ENCODE measurements around the gene BLOC1S1. TPM values are rescaled to one million over a fixed set of nuclear protein-coding genes. Genes with fewer than 3 reads are reported as not detected.

BLOC1S1 gene
- total RNA-seq, 1 experiment from 2014 or later: 85.5 TPM

GRCh38 chr12:55698965-55699364 is 16.9 kb upstream of the BLOC1S1 start (continued):
- no peak for TF ChIP-seq EZH2phosphoT487 (IDR thresholded peaks at IDR 0.05; ENCODE audit: borderline replicate concordance)
- no peak for TF ChIP-seq SRF (IDR thresholded peaks at IDR 0.05; ENCODE audit: low read depth)

GRCh38 chr12:55699471-55700055 is 16.3 kb upstream of the BLOC1S1 start:
- H3K9me3 ChIP-seq (ENCODE audit: control insufficient read depth in 1 of 2, insufficient read depth in 1 of 2, low read depth in 1 of 2, low read length in 2 of 2): no peaks in the 10 kb centered on the region
- no peaks in the 10 kb centered on the region for H3K27me3 ChIP-seq (ENCODE audit: insufficient read depth, low read length)
- no peak overlapping the region for H3K27ac ChIP-seq (ENCODE audit: low read depth, low read length)
- RAD21 ChIA-PET (ENCODE audit: low non-redundant PET in 1 of 2, low total read pairs in 2 of 2, uncharacterized antibody in 2 of 2, unreplicated experiment in 2 of 2): no interaction called here
- DNase-seq (ENCODE audit: low read depth, low spot score): no peak
- no TSS peak for BruUV-seq (replicated peaks)
- no peak overlapping the region for H3K4me3 ChIP-seq (replicated peaks in 1 of 2; ENCODE audit: low read depth in 1 of 2, low read length in 2 of 2)
- no peak overlapping the region for H2AFZ ChIP-seq (ENCODE audit: low read depth, low read length, poor library complexity, severe bottlenecking)
- POLR2A ChIA-PET: no interaction called here
- CTCF ChIA-PET: interaction anchor here (1.2 kb wide), 1 partner anchor 37 kb away, joined by 3 read pairs; no protein-coding TSS in a partner anchor
- no peaks in the 10 kb centered on the region for H4K20me1 ChIP-seq (ENCODE audit: insufficient read depth)
- H3K4me1 ChIP-seq (ENCODE audit: control insufficient read depth in 1 of 2, insufficient read depth in 2 of 2, low read length in 2 of 2): peaks cover 0 to 4% of the 10 kb centered on the region in 2 experiments; a peak in 1 of 4 replicates
- ATAC-seq: no peak
- H3K4me2 ChIP-seq (ENCODE audit: low read length): no peak overlapping the region
- H3K79me2 ChIP-seq (ENCODE audit: insufficient read depth, low read length): no peaks in the 10 kb centered on the region
- no peaks in the 10 kb centered on the region for H3K9me2 ChIP-seq (ENCODE audit: insufficient read depth)
- intact Hi-C loops (cut with micrococcal nuclease): no loop called here
- H3K36me3 ChIP-seq (ENCODE audit: control insufficient read depth in 1 of 2, insufficient read depth in 2 of 2, low read length in 2 of 2): no peaks in the 10 kb centered on the region
- TF ChIP-seq ZFX (IDR thresholded peaks at IDR 0.05) (no peak), ZBTB33 (IDR thresholded peaks at IDR 0.05; ENCODE audit: extremely low read depth, insufficient replicate concordance, low read length) (no peak)
- no peak overlapping the region for H3K9ac ChIP-seq (ENCODE audit: low read length)
